Measurements from ENCODE around the gene E2F1. TPM values are rescaled to one million over a fixed set of nuclear protein-coding genes. Genes with fewer than 3 reads are reported as not detected.

The E2F1 gene
- total RNA-seq, 1 donor from 2014 or later = 66.0 TPM

GRCh38 chr20:33676652-33677645 is 9.2 kb downstream of the E2F1 start:
- no peak for DNase-seq
- H3K4me1 Mint-ChIP-seq (ENCODE audit: low read depth, unreplicated experiment) = peaks cover 47% of the 10 kb centered on the region
- H3K9me3 Mint-ChIP-seq (ENCODE audit: unreplicated experiment) = peaks cover 10% of the 10 kb centered on the region
- no peak for TF ChIP-seq CTCF (IDR thresholded peaks at IDR 0.05; ENCODE audit: partially characterized antibody, unreplicated experiment)
- no peaks in the 10 kb centered on the region for H3K36me3 Mint-ChIP-seq (ENCODE audit: unreplicated experiment)
- peak overlapping the region; percentile 11 for H3K27ac Mint-ChIP-seq (ENCODE audit: unreplicated experiment)
- peak overlapping the region; percentile 20 for H3K4me3 Mint-ChIP-seq (ENCODE audit: unreplicated experiment)
- H3K27me3 Mint-ChIP-seq (ENCODE audit: unreplicated experiment) = peaks cover 17% of the 10 kb centered on the region

GRCh38 chr20:33676121-33676520 is 10.1 kb downstream of the E2F1 start:
- TF ChIP-seq CTCF (IDR thresholded peaks at IDR 0.05; ENCODE audit: partially characterized antibody, unreplicated experiment) = no peak
- H3K27ac Mint-ChIP-seq (ENCODE audit: unreplicated experiment) = peak overlapping the region; percentile 11
- H3K27me3 Mint-ChIP-seq (ENCODE audit: unreplicated experiment) = peaks cover 15% of the 10 kb centered on the region
- no peaks in the 10 kb centered on the region for H3K36me3 Mint-ChIP-seq (ENCODE audit: unreplicated experiment)
- peak overlapping the region; percentile 30 for H3K4me3 Mint-ChIP-seq (ENCODE audit: unreplicated experiment)
- DNase-seq = no peak
- peaks cover 11% of the 10 kb centered on the region for H3K9me3 Mint-ChIP-seq (ENCODE audit: unreplicated experiment)
- peaks cover 43% of the 10 kb centered on the region for H3K4me1 Mint-ChIP-seq (ENCODE audit: low read depth, unreplicated experiment)

DNA sequence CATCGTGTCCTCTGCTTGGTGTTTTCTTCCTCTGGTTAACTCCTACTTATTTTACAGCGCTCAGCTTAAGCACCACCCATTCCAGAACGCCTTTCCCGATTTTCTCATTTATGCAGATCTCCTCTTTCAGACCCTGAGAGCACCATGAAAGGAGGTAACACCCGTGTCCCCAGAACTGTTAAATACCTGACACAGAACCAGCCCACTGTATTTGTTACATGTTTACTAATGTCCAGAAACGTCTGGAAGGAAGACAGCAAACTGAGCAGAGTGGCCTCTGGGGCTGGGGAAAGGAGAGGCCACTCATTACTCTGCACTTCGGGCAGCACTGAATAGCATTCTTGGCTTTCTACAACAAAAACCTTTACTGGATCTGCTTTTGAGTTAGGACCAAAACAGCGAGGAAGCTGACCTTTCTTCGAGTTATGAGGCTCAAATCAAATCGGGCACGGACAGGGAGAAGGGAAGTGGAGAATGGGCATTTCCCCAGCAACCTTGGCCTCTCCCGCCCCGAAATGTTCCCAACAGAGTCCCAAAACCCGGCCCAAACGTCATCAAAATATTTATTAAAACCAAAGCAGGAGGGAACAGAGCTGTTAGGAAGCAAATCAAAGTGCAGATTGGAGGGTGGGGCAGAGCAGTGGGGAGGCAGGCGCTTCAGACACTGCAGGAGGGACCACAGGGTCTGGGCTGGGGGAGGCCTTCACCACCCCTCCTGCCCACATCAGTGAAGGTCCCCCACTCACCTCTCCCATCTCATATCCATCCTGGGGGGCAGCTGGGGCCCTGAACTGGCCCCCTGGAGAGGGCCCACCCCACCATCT is 10.8 kb downstream of the E2F1 start:
- Mint-ChIP-seq H3K27ac (ENCODE audit: unreplicated experiment) (peak overlapping the region; percentile 80), H3K9me3 (ENCODE audit: unreplicated experiment) (peaks cover 13% of the 10 kb centered on the region), H3K27me3 (ENCODE audit: unreplicated experiment) (peaks cover 15% of the 10 kb centered on the region), H3K4me1 (ENCODE audit: low read depth, unreplicated experiment) (peaks cover 36% of the 10 kb centered on the region), H3K36me3 (ENCODE audit: unreplicated experiment) (no peaks in the 10 kb centered on the region), H3K4me3 (ENCODE audit: unreplicated experiment) (peak overlapping the region; percentile 83)
- no peak for DNase-seq
- TF ChIP-seq CTCF (IDR thresholded peaks at IDR 0.05; ENCODE audit: partially characterized antibody, unreplicated experiment) = no peak

GRCh38 chr20:33674294-33675135 is 11.7 kb downstream of the E2F1 start, which contains the start of gene NECAB3:
TSS of gene NECAB3 (minus strand) at chr20:33674428. CDS start at chr20:33674352, 76 bp downstream.
- Mint-ChIP-seq H3K27ac (ENCODE audit: unreplicated experiment) (peak within 1 kb of the TSS; percentile 86), H3K4me1 (ENCODE audit: low read depth, unreplicated experiment) (peaks cover 43% of the 10 kb centered on the region), H3K27me3 (ENCODE audit: unreplicated experiment) (peaks cover 15% of the 10 kb centered on the region), H3K9me3 (ENCODE audit: unreplicated experiment) (peaks cover 15% of the 10 kb centered on the region), H3K36me3 (ENCODE audit: unreplicated experiment) (no peaks in the 10 kb centered on the region), H3K4me3 (ENCODE audit: unreplicated experiment) (peak within 1 kb of the TSS; percentile 92)
- TF ChIP-seq CTCF (IDR thresholded peaks at IDR 0.05; ENCODE audit: partially characterized antibody, unreplicated experiment) = no peak
- DNase-seq = peak; percentile 87

Data from glutamatergic neuron (in vitro differentiated cells).